Parathyroid adenoma (tissue), 2 donors: ENCODE measurements around the gene PPP5C.
"Not testable (repeated sequence)": the region's sequence is repeated elsewhere in the genome, so short reads cannot be mapped to it uniquely, and the experiment has no call there.

Experiments
- H2AFZ ChIP-seq: fragments of 300-600 bp; sonication (generic); one replicate; pipeline ENCODE4 v1.7.0; 2017; ENCODE audit warnings: antibody characterized with exemption, mild to moderate bottlenecking
- H3K27ac ChIP-seq: fragments of 300-600 bp; sonication (generic); one replicate; pipeline ENCODE4 v1.7.0; 2017
- H3K27me3 ChIP-seq: fragments of 300-600 bp; sonication (generic); one replicate; pipeline ENCODE4 v1.7.0; 2017; ENCODE audit warnings: low read length; ENCODE audit not compliant: control insufficient read depth, insufficient read depth
- H3K36me3 ChIP-seq: fragments of 300-600 bp; sonication (generic); one replicate; pipeline ENCODE4 v1.7.0; 2017; ENCODE audit warnings: low read length; ENCODE audit not compliant: control insufficient read depth, insufficient read depth
- H3K4me1 ChIP-seq: fragments of 300-600 bp; sonication (generic); one replicate; pipeline ENCODE4 v1.7.0; 2017; ENCODE audit warnings: control low read depth
- H3K4me2 ChIP-seq: fragments of 300-600 bp; sonication (generic); one replicate; pipeline ENCODE4 v1.7.0; 2017; ENCODE audit warnings: low read length
- H3K4me3 ChIP-seq: fragments of 300-600 bp; sonication (generic); one replicate; pipeline ENCODE4 v1.7.0; 2017; ENCODE audit warnings: low read depth, low read length
- H3K79me2 ChIP-seq: fragments of 300-600 bp; sonication (generic); one replicate; pipeline ENCODE4 v1.7.0; 2017; ENCODE audit warnings: control low read depth
- H3K9ac ChIP-seq: fragments of 300-600 bp; sonication (generic); one replicate; pipeline ENCODE4 v1.7.0; 2017; ENCODE audit warnings: mild to moderate bottlenecking
- H3K9me3 ChIP-seq: fragments of 300-600 bp; sonication (generic); one replicate; pipeline ENCODE4 v1.7.0; 2017; ENCODE audit warnings: low read length; ENCODE audit not compliant: control insufficient read depth
- CTCF ChIP-seq: fragments of 300-600 bp; sonication (generic); IDR thresholded peaks from one replicate; pipeline ENCODE4 v1.7.0; 2017; ENCODE audit warnings: antibody characterized with exemption, mild to moderate bottlenecking
- donor health status: primary hyperparathyroidism.

PPP5C gene

DNA sequence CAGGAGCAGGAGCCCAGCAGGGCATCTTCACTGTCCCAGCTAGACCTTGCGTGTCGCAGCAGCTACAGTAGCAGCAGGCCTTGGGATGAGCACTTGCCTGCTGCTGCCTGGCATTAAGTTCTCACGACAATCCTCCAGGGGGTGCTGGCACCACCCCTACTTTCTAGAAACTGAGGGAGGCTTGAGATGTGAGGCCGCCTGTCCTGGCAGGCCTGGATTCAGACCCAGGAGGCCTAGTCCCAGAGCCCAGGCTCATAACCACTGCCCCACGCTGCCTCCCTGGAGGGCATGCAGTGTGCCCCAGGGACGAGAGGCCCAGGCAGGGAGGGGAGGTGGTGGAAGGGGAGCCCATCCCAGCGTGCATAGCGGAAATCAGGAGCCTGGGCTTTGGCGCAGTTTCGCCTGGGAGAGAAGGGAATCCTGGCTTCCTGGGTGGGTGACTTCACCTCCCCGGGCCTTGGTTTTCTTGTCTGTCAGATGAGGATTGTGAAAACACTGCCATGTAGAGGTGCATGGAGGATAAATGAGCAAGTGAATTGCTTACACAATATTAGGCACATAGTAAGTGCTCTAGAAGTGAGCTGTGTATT, 26.1 kb downstream of the PPP5C start:
- Histone ChIP-seq H3K27ac (no peak overlapping the region), H3K4me3 (no peak overlapping the region), H3K27me3 (no peaks in the 10 kb centered on the region), H3K4me1 (peaks cover 11% of the 10 kb centered on the region), H3K79me2 (peaks cover 8% of the 10 kb centered on the region), H3K36me3 (no peaks in the 10 kb centered on the region), H3K9ac (no peak overlapping the region), H2AFZ (no peak overlapping the region), H3K4me2 (no peak overlapping the region), H3K9me3 (no peaks in the 10 kb centered on the region)
- TF ChIP-seq CTCF, result no peak

DNA sequence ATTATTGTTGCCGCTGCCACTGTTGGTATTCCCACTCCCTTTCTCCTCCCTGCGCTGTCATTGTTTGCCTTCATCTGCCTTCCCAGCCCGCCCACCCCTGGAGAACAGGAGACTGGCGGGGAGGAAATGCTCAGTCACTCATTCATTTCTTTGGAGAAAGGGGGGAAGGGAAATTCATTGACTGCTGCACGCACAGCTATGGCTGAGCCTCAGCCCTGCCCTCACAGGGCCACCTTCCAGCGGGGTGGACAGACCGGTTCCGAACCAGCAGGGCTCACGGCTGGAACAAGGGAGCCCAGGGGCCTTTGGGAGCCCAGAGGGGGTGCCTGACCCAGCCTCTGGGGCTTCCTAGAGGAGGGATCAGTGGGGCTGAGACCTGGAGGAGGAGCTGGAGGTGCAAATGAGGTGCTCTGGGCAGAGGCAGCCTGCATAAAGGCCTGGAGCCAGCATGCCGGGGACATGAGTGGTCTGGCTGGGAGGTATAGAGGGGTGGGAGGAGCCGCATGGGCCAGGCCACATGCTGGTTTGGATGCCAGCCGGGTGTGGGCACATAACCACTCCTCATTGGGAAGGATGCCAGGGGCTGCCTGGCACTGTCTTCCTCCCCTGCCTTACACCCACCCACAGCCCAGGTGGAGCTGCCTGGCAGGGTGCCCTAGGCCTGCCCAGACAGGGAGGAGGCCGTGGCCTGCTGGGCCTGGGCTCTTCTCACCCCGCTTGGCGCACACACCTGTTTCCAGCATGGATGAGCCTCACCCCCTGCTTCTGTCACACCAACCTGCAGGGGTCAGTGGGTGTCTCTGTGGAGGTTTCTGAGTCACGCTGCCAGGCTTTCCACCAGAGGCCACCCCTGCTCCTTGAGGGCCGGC, 26.8 kb downstream of the PPP5C start:
- peak overlapping the region; percentile 66 for H3K27ac ChIP-seq
- no peak overlapping the region for H3K4me3 ChIP-seq
- H3K36me3 ChIP-seq, result no peaks in the 10 kb centered on the region
- H3K9me3 ChIP-seq, result no peaks in the 10 kb centered on the region
- no peak overlapping the region for H3K9ac ChIP-seq
- TF ChIP-seq CTCF, result no peak
- peaks cover 8% of the 10 kb centered on the region for H3K79me2 ChIP-seq
- peak overlapping the region; percentile 38 for H2AFZ ChIP-seq
- peak overlapping the region; percentile 33 for H3K4me2 ChIP-seq
- H3K27me3 ChIP-seq, result no peaks in the 10 kb centered on the region
- H3K4me1 ChIP-seq, result peaks cover 11% of the 10 kb centered on the region

DNA sequence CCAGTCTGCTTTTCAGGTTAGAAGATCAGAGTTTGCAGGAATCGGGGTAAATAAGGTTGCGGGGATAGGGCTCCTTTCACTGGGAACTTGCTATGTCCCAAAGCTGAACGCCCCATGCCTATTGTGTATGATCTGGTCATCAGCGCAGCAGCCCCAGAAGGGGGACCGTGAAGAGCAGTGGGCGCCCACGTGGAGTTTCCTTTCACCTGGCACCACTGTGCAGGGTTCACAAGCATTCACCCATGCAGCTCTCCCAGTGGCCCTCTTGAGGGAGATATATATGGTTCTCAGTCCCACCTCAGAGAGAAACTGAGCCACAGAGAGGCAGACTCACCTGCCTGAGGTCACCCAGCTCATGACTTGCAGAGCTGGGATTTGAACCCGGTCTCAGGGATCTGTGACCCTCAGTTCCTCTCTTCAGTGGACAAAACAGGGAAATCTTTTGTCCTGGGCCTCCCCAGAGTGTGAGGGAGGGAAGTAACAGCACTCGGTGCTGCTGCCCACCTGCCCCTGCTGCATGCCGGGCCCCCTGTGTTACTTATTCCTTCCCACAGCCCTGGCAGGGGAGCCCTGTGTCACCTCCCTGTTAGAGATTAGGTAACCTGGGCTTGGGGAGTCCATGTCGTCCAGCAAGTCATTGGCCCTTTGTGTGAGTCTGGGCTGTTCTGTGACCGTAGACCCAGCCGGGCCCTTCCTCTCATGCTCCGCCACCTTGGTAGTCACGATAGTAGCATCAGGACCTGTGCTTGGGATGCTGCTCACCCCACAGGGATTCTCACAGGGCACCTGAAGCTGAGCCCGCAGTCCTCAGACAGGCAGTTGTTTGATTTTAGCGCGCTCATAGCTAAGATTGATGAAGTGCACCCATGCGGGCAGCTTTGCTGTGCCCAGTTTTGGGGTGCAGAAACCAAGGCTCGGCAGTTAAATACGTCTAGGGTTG, 27.9 kb downstream of the PPP5C start:
- Histone ChIP-seq H3K4me2 (peak overlapping the region; percentile 33), H3K9me3 (no peaks in the 10 kb centered on the region), H2AFZ (no peak overlapping the region), H3K27ac (peak overlapping the region; percentile 66), H3K4me3 (no peak overlapping the region), H3K27me3 (no peaks in the 10 kb centered on the region), H3K36me3 (no peaks in the 10 kb centered on the region), H3K79me2 (peaks cover 8% of the 10 kb centered on the region), H3K4me1 (peaks cover 11% of the 10 kb centered on the region), H3K9ac (no peak overlapping the region)
- TF ChIP-seq CTCF, result no peak

DNA sequence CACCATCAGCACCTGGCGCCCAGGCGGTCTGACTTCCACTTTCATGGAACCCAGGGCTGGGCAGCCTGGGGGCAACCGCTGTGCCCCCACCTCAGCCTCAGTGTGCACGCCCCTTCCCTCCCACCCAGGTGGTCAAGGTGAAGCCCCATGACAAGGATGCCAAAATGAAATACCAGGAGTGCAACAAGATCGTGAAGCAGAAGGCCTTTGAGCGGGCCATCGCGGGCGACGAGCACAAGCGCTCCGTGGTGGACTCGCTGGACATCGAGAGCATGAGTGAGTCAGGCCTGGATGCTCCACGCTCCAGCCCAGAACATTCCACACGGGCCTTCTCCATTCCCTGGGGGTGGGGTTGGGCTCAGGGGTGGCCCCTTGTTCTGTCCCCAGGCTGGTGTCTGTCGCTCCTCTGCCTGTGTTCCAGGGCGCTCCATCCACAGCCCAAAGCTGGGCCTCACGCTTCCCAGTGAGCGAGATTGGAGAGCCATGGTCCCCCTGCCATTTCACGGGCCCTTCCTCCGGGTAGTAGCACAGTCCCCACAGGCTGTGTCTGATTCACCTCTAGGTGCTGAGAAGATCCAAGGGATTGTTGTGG, 28.7 kb downstream of the PPP5C start:
- H3K9me3 ChIP-seq, H3K27me3 ChIP-seq, H3K4me2 ChIP-seq, H3K9ac ChIP-seq, H2AFZ ChIP-seq, H3K79me2 ChIP-seq, H3K4me3 ChIP-seq, H3K36me3 ChIP-seq, H3K27ac ChIP-seq: not testable (repeated sequence)
- H3K4me1 ChIP-seq, result peaks cover 11% of the 10 kb centered on the region
